ENCODE results near the gene MYO7A. TPM values are rescaled to one million over a fixed set of nuclear protein-coding genes. Genes with fewer than 3 reads are reported as not detected.

The MYO7A gene
- total RNA-seq, 4 donors from 2014 or later, result 2.0 to 18.2 (median 6.6) TPM

DNA sequence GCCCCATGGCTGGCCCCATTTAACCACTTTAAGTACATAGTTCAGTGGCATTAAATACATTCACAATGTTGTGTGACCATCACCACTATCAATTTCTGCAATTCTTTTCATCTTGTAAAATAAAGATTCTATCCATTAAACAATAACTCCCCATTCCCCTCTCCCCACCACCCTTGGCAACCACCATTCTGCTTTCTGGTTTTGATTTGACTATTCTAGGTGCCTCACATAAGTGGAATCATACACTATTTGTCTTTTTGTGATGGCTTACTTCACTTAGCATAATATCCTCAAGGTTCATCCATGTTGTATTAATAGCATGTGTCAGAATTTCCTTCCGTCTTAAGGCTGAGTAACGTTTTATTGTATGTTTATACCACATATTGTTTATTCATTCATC, 7.0 kb downstream of the MYO7A start:
- Histone ChIP-seq H3K4me3 (no peak overlapping the region), H3K9me3 (no peaks in the 10 kb centered on the region)
- intact Hi-C loops (cut with DNase I; ENCODE audit: low total_unique reads), result no loop called here

DNA sequence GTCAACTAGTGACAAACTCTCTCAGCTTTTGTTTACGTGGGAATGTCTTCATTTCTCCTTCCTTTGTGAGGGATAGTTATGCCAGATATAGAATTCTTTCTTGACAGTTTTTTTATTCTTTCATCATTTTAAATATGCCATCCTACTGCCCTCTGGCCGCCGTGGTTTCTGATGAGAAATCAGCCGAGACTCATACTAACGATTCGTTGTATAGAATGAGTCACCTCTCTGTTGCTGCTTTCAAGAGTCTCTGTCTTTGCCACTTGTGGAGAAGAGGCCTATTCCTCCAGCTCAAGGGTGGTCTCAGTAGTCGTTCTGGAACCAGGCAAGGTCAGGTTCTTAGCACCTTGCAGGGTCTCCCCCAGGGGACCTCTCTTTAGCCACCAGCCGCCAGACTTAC, 8.0 kb downstream of the MYO7A start:
- H3K4me1 ChIP-seq, result peaks cover 0 to 4% of the 10 kb centered on the region in 2 donors
- H3K36me3 ChIP-seq, result no peaks in the 10 kb centered on the region
- TF ChIP-seq POLR2A (IDR thresholded peaks at IDR 0.05), result no peak
- TF ChIP-seq, protein P1, sequence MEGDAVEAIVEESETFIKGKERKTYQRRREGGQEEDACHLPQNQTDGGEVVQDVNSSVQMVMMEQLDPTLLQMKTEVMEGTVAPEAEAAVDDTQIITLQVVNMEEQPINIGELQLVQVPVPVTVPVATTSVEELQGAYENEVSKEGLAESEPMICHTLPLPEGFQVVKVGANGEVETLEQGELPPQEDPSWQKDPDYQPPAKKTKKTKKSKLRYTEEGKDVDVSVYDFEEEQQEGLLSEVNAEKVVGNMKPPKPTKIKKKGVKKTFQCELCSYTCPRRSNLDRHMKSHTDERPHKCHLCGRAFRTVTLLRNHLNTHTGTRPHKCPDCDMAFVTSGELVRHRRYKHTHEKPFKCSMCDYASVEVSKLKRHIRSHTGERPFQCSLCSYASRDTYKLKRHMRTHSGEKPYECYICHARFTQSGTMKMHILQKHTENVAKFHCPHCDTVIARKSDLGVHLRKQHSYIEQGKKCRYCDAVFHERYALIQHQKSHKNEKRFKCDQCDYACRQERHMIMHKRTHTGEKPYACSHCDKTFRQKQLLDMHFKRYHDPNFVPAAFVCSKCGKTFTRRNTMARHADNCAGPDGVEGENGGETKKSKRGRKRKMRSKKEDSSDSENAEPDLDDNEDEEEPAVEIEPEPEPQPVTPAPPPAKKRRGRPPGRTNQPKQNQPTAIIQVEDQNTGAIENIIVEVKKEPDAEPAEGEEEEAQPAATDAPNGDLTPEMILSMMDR (IDR thresholded peaks at IDR 0.05), result no peak
- H3K4me3 ChIP-seq, result no peak overlapping the region
- intact Hi-C loops (cut with DNase I; ENCODE audit: low total_unique reads), result no loop called here
- no peaks in the 10 kb centered on the region for H3K9me3 ChIP-seq
- H3K27ac ChIP-seq, result no peak overlapping the region
- H3K27me3 ChIP-seq, result no peaks in the 10 kb centered on the region
- DNase-seq, result no peak

More for the DNA sequence above, 7.0 kb downstream of the MYO7A start:
- H3K4me1 ChIP-seq, result peaks cover 0 to 4% of the 10 kb centered on the region in 2 donors
- H3K27me3 ChIP-seq, result no peaks in the 10 kb centered on the region
- no peaks in the 10 kb centered on the region for H3K36me3 ChIP-seq
- TF ChIP-seq, protein P1 (IDR thresholded peaks at IDR 0.05), result no peak
- TF ChIP-seq POLR2A (IDR thresholded peaks at IDR 0.05), result no peak
- DNase-seq, result no peak
- no peak overlapping the region for H3K27ac ChIP-seq

DNA sequence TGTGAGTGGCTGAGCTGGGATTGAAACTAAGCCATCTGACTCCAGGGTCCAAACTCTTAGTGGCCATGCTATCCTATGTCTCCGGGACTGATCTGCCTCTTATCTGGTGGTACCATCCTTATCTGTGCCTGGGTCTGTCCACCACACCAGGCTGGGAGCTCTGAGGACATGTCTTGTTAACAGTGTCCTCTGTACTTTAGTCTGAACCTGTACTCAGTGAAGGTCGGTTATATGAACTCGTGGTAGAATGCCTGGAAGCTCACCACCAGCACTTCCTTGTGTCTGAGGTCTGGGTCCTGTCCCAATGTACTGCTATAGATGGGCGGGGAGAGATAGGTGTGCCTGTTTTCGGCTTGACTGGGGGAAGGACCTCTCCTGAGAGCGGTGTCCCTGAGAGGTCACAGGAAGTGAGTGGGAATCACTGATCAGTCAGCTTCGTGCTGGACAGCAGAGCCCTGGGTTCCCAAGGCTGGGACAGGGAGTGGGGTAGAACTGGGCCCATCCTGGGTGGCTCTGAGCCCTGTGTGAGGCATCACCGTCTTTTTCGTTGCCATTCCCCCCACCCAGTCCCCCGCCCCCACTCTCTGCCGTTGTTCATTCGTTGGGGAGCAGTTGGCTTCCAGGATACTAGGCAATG, 8.9 kb downstream of the MYO7A start:
- Histone ChIP-seq H3K9me3 (no peaks in the 10 kb centered on the region), H3K4me1 (peaks cover 0 to 4% of the 10 kb centered on the region in 2 donors), H3K36me3 (no peaks in the 10 kb centered on the region), H3K4me3 (no peak overlapping the region), H3K27me3 (no peaks in the 10 kb centered on the region), H3K27ac (no peak overlapping the region)
- intact Hi-C loops (cut with DNase I; ENCODE audit: low total_unique reads), result no loop called here
- TF ChIP-seq, protein P1 (IDR thresholded peaks at IDR 0.05), result no peak
- no peak for TF ChIP-seq POLR2A (IDR thresholded peaks at IDR 0.05)
- no peak for DNase-seq

DNA sequence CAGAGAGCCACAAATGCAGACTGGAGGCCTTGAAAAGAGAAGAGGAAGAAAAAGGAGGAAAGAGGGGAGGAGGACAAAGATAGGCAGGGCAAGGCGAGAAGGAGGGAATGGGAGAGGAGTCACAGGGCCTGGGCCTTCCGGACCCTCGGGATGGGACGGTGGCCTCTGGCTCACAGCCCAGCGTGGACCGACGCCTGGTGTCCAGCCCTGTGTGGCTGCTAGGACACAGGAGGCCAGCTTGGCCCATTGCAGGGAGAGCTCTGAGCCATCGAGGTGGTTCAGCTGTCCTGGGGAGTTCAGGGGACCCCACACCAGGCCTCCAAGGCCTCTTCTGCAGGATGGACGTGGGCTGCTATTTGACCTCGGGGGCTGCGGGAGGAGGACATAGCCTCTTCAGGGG, 9.4 kb downstream of the MYO7A start:
- intact Hi-C loops (cut with DNase I; ENCODE audit: low total_unique reads), result no loop called here
- peaks cover 0 to 4% of the 10 kb centered on the region in 2 donors for H3K4me1 ChIP-seq
- H3K36me3 ChIP-seq, result no peaks in the 10 kb centered on the region
- no peak overlapping the region for H3K4me3 ChIP-seq
- no peaks in the 10 kb centered on the region for H3K9me3 ChIP-seq
- no peak for TF ChIP-seq POLR2A (IDR thresholded peaks at IDR 0.05)
- TF ChIP-seq, protein P1 (IDR thresholded peaks at IDR 0.05), result no peak
- no peak for DNase-seq
- no peaks in the 10 kb centered on the region for H3K27me3 ChIP-seq
- no peak overlapping the region for H3K27ac ChIP-seq

DNA sequence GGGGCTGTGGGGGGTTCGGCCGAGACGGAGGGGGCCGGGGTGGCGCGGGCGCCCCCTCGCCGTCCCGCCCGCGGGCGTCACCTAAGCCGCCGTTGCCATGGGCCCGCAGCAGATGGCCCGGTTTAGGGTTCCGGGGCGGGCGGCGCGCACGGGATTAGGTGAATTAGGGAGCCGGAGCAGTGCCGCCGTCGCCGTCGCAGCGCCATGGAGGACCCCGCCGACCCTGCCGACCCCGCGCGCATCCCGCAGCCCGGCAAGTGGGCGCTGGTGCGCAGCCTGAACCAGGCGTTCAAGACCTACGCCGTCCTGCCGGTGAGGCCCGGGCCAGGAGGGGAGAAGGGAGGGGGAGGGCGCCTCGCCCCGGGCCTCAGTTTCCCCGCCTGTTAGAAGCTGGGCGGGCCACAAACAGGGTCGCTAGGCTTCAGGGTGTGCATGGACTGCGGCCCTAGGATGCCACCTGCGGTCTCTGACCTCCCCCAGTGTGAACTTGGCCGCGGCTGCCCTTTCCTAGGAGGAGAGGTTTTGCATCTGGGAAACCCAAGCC, 10.1 kb downstream of the MYO7A start:
- intact Hi-C loops (cut with DNase I; ENCODE audit: low total_unique reads), result no loop called here
- no peak overlapping the region for H3K4me3 ChIP-seq
- no peak for DNase-seq

More for the DNA sequence above, 10.1 kb downstream of the MYO7A start:
- H3K27ac ChIP-seq, result no peak overlapping the region
- no peaks in the 10 kb centered on the region for H3K36me3 ChIP-seq
- no peaks in the 10 kb centered on the region for H3K27me3 ChIP-seq
- no peaks in the 10 kb centered on the region for H3K9me3 ChIP-seq
- no peak for TF ChIP-seq POLR2A (IDR thresholded peaks at IDR 0.05)
- TF ChIP-seq, protein P1 (IDR thresholded peaks at IDR 0.05), result no peak
- H3K4me1 ChIP-seq, result peaks cover 0 to 4% of the 10 kb centered on the region in 2 donors
